SU-DHL-6 (cell line): ENCODE measurements around the gene SNRNP70.

Source experiments
- EZH2phosphoT487 ChIP-seq: fragments of 200-600 bp; sonication (generic), shearing (Covaris generic); conservative IDR thresholded peaks from 2 replicates; pipeline ENCODE4 v1.6.1; 2018; ENCODE audit warnings: mild to moderate bottlenecking, antibody characterized with exemption, low read length, moderate library complexity, mixed read lengths
- TF ChIP-seq, protein P1 (sequence below): fragments of 200-600 bp; sonication (generic); IDR thresholded peaks from one replicate; pipeline ENCODE4 v1.5.1; 2017; ENCODE audit warnings: antibody characterized with exemption, mild to moderate bottlenecking, low read length, moderate library complexity; ENCODE audit not compliant: insufficient read depth, poor library complexity, severe bottlenecking

DNA sequence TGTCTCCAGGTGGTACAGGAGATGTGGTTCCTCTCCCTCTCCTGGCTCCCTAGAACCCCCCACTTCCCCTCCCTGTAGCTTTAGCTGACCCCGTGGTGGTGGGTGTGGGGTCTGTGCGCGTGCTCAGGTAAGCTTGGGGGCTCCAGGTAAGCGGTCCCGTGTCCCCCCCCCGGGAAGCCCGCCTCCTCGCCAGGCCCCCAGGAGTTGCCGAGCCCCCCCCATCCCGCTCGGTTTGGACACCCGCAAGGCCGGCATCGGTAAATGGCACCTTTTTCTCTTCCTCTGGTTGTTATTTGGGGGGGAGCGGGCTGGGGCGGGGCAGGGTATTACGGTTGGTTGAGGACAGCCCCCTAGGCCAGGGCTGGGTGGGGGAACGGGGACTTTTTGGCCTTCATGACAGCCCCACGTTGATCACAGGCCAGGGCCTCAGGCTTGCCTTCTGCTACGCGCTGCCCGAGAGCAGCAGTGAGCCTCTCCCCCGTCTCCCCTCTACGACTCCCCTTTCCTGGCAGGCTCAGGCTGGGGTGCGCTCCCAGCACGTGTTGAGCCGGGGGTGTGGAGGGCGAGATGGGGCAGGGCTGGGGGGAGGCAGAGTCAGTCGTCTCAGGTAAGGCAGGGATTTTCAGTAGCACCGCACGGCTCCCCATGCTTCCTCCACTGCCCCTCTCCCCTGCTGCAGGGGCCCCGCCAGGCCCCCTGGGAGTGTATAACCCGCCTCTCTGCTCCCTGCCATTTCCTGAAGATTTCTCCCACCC lies 18.3 kb downstream of the SNRNP70 start:
- TF ChIP-seq, protein P1, sequence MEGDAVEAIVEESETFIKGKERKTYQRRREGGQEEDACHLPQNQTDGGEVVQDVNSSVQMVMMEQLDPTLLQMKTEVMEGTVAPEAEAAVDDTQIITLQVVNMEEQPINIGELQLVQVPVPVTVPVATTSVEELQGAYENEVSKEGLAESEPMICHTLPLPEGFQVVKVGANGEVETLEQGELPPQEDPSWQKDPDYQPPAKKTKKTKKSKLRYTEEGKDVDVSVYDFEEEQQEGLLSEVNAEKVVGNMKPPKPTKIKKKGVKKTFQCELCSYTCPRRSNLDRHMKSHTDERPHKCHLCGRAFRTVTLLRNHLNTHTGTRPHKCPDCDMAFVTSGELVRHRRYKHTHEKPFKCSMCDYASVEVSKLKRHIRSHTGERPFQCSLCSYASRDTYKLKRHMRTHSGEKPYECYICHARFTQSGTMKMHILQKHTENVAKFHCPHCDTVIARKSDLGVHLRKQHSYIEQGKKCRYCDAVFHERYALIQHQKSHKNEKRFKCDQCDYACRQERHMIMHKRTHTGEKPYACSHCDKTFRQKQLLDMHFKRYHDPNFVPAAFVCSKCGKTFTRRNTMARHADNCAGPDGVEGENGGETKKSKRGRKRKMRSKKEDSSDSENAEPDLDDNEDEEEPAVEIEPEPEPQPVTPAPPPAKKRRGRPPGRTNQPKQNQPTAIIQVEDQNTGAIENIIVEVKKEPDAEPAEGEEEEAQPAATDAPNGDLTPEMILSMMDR, result no peak
- TF ChIP-seq EZH2phosphoT487, result no peak
